LNCAP (cell line): ENCODE data around the gene RBM17.

ENCODE experiments used
- TF ChIP-seq, protein P1 (sequence below): fragments of 450-650 bp; IDR thresholded peaks from 2 replicates; pipeline ENCODE4 v1.5.1; 2017; ENCODE audit warnings: mild to moderate bottlenecking

RBM17 gene

GRCh38 chr10:6046773-6047611 lies 41.8 kb upstream of the RBM17 start:
- TF ChIP-seq, protein P1, sequence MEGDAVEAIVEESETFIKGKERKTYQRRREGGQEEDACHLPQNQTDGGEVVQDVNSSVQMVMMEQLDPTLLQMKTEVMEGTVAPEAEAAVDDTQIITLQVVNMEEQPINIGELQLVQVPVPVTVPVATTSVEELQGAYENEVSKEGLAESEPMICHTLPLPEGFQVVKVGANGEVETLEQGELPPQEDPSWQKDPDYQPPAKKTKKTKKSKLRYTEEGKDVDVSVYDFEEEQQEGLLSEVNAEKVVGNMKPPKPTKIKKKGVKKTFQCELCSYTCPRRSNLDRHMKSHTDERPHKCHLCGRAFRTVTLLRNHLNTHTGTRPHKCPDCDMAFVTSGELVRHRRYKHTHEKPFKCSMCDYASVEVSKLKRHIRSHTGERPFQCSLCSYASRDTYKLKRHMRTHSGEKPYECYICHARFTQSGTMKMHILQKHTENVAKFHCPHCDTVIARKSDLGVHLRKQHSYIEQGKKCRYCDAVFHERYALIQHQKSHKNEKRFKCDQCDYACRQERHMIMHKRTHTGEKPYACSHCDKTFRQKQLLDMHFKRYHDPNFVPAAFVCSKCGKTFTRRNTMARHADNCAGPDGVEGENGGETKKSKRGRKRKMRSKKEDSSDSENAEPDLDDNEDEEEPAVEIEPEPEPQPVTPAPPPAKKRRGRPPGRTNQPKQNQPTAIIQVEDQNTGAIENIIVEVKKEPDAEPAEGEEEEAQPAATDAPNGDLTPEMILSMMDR = no peak

GRCh38 chr10:6047847-6048246 lies 41.0 kb upstream of the RBM17 start:
- TF ChIP-seq, protein P1 = no peak

- TF ChIP-seq, protein P1 = no peak
Observed at GRCh38 chr10:6048281-6049030, 40.4 kb upstream of the RBM17 start.

- TF ChIP-seq, protein P1 = no peak
Observed at GRCh38 chr10:6049031-6049400, 39.8 kb upstream of the RBM17 start.

- TF ChIP-seq, protein P1 = no peak
Observed at GRCh38 chr10:6050801-6051445, 37.9 kb upstream of the RBM17 start.

- TF ChIP-seq, protein P1 = no peak
Observed at GRCh38 chr10:6052247-6053221, 36.3 kb upstream of the RBM17 start.

DNA sequence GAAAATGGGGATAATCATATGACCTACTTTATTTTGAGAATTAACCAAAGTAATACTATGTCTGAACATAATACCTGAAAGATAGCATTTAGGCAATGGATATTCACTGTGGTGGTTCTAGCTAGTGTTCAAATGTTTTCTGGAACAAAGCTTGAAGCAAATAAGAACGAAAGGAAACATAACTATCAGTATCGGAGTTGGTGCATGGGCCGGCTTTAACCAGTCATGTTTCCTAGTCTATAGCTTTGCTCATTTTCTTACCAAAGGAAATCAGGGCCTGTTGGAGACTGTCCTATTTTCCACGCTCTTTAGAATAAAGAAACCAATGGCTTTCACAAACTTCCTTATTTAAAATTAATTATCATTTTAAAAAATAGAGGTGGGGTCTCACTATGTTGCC lies 35.5 kb upstream of the RBM17 start:
- TF ChIP-seq, protein P1 = no peak
